ENCODE measurements around the gene PFKFB4. TPM values are rescaled to one million over a fixed set of nuclear protein-coding genes. Genes with fewer than 3 reads are reported as not detected.
A peak's percentile ranks its signal among the peaks of the same experiment; 100 is the strongest.

Gene PFKFB4
- total RNA-seq, 2 donors from 2014 or later: 0.59 to 1.2 TPM

DNA sequence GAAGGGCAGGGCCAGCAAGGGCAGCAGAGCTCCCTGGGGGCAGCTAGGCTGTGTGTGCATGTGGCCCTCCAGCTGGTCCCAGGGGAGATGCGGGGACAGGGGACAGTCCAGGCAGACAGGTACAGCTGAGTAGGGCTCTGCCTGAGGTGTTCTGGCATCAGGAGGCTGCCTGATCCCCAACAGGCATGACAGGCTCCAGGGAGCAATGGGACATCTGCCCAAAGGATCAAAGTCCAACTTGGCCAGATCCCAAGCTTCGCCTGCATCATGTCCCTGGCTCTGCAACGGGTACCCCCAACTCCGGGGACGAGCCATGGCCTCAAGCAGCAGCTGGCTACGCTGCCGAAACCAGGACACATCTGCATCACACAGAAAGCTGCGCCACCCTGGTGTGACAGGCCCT is 88.3 kb downstream of the PFKFB4 start:
- no peaks in the 10 kb centered on the region for H3K27me3 ChIP-seq
- peaks cover 0 to 82% of the 10 kb centered on the region in 2 donors for H3K4me1 ChIP-seq
- DNase-seq (ENCODE audit: low spot score): no peak
- H3K36me3 ChIP-seq: peaks cover 32% of the 10 kb centered on the region
- TF ChIP-seq, protein P1, sequence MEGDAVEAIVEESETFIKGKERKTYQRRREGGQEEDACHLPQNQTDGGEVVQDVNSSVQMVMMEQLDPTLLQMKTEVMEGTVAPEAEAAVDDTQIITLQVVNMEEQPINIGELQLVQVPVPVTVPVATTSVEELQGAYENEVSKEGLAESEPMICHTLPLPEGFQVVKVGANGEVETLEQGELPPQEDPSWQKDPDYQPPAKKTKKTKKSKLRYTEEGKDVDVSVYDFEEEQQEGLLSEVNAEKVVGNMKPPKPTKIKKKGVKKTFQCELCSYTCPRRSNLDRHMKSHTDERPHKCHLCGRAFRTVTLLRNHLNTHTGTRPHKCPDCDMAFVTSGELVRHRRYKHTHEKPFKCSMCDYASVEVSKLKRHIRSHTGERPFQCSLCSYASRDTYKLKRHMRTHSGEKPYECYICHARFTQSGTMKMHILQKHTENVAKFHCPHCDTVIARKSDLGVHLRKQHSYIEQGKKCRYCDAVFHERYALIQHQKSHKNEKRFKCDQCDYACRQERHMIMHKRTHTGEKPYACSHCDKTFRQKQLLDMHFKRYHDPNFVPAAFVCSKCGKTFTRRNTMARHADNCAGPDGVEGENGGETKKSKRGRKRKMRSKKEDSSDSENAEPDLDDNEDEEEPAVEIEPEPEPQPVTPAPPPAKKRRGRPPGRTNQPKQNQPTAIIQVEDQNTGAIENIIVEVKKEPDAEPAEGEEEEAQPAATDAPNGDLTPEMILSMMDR (IDR thresholded peaks at IDR 0.05): no peak
- H3K27ac ChIP-seq: peak overlapping the region; percentile 35 to 98
- H3K4me3 ChIP-seq: no peak overlapping the region
- no peaks in the 10 kb centered on the region for H3K9me3 ChIP-seq

MicroRNAs encoded within 50 kb of the gene (microRNA counts, 767-probe panel; counts per million panel counts)
- microRNA hsa-miR-711: 0 to 31.0 counts per million in 2 donors

Small RNAs within 50 kb of the gene (microRNA-seq; reads per million reads assigned to microRNA genes)
- gene MIR6823 (ENCODE audit: borderline number of aligned reads in 2 of 2, borderline replicate concordance in 1 of 2) (0 reads per million in 2 donors), gene MIR711 (ENCODE audit: borderline number of aligned reads in 2 of 2, borderline replicate concordance in 1 of 2) (0 reads per million in 2 donors)

Other genes with a start within 250 kb of the PFKFB4 start
- not detected for gene SPINK8, start 223.1 kb downstream of the PFKFB4 start, total RNA-seq
- gene FBXW12, start 184.6 kb downstream of the PFKFB4 start, total RNA-seq: not detected
- gene PLXNB1, start 126.7 kb downstream of the PFKFB4 start, total RNA-seq: 10 to 100 TPM; 69.4 to 73.0 TPM
- 1 to 10 TPM; 8.4 to 9.2 TPM for gene CCDC51, start 116.7 kb downstream of the PFKFB4 start, total RNA-seq
- gene TMA7, start 116.5 kb downstream of the PFKFB4 start, total RNA-seq: 100 to 1,000 TPM; 194 to 286 TPM
- 1 to 10 TPM; 2.0 to 3.1 TPM for gene ATRIP, start 110.1 kb downstream of the PFKFB4 start, total RNA-seq
- 100 to 1,000 TPM in 1 of 2 donors, 10 to 100 TPM in 1; 66.9 to 120 TPM for gene SHISA5, start 52.6 kb downstream of the PFKFB4 start, total RNA-seq
- gene UCN2, start 7.0 kb upstream of the PFKFB4 start, total RNA-seq: not detected
- 1 to 10 TPM; 1.9 to 2.6 TPM for gene COL7A1, start 38.5 kb upstream of the PFKFB4 start, total RNA-seq
- gene UQCRC1, start 52.8 kb upstream of the PFKFB4 start, total RNA-seq: 100 to 1,000 TPM; 847 to 948 TPM
- gene TMEM89, start 65.0 kb upstream of the PFKFB4 start, total RNA-seq: not detected
- gene SLC26A6, start 78.7 kb upstream of the PFKFB4 start, total RNA-seq: 10 to 100 TPM in 1 of 2 donors, 1 to 10 TPM in 1; 9.6 to 10.1 TPM
- gene CELSR3, start 106.1 kb upstream of the PFKFB4 start, total RNA-seq: under 1 TPM; 0.11 to 0.59 TPM
- gene NCKIPSD, start 129.1 kb upstream of the PFKFB4 start, total RNA-seq: 10 to 100 TPM; 51.7 to 97.7 TPM
- gene IP6K2, start 160.4 kb upstream of the PFKFB4 start, total RNA-seq: 10 to 100 TPM; 35.7 to 39.6 TPM